ENCODE measurements around the gene TTI1. TPM values are rescaled to one million over a fixed set of nuclear protein-coding genes. Genes with fewer than 3 reads are reported as not detected.

TTI1 gene
- total and polyA plus RNA-seq, 9 of the 15 experiments (the other 6 are each of a cell fraction or from before 2014, with no cell fraction given): 9.8 to 55.1 (median 39.4) TPM

GRCh38 chr20:38033330-38034107 is at the start of gene TTI1, which contains the start of gene RPRD1B (continued):
- TF ChIP-seq, protein P1, sequence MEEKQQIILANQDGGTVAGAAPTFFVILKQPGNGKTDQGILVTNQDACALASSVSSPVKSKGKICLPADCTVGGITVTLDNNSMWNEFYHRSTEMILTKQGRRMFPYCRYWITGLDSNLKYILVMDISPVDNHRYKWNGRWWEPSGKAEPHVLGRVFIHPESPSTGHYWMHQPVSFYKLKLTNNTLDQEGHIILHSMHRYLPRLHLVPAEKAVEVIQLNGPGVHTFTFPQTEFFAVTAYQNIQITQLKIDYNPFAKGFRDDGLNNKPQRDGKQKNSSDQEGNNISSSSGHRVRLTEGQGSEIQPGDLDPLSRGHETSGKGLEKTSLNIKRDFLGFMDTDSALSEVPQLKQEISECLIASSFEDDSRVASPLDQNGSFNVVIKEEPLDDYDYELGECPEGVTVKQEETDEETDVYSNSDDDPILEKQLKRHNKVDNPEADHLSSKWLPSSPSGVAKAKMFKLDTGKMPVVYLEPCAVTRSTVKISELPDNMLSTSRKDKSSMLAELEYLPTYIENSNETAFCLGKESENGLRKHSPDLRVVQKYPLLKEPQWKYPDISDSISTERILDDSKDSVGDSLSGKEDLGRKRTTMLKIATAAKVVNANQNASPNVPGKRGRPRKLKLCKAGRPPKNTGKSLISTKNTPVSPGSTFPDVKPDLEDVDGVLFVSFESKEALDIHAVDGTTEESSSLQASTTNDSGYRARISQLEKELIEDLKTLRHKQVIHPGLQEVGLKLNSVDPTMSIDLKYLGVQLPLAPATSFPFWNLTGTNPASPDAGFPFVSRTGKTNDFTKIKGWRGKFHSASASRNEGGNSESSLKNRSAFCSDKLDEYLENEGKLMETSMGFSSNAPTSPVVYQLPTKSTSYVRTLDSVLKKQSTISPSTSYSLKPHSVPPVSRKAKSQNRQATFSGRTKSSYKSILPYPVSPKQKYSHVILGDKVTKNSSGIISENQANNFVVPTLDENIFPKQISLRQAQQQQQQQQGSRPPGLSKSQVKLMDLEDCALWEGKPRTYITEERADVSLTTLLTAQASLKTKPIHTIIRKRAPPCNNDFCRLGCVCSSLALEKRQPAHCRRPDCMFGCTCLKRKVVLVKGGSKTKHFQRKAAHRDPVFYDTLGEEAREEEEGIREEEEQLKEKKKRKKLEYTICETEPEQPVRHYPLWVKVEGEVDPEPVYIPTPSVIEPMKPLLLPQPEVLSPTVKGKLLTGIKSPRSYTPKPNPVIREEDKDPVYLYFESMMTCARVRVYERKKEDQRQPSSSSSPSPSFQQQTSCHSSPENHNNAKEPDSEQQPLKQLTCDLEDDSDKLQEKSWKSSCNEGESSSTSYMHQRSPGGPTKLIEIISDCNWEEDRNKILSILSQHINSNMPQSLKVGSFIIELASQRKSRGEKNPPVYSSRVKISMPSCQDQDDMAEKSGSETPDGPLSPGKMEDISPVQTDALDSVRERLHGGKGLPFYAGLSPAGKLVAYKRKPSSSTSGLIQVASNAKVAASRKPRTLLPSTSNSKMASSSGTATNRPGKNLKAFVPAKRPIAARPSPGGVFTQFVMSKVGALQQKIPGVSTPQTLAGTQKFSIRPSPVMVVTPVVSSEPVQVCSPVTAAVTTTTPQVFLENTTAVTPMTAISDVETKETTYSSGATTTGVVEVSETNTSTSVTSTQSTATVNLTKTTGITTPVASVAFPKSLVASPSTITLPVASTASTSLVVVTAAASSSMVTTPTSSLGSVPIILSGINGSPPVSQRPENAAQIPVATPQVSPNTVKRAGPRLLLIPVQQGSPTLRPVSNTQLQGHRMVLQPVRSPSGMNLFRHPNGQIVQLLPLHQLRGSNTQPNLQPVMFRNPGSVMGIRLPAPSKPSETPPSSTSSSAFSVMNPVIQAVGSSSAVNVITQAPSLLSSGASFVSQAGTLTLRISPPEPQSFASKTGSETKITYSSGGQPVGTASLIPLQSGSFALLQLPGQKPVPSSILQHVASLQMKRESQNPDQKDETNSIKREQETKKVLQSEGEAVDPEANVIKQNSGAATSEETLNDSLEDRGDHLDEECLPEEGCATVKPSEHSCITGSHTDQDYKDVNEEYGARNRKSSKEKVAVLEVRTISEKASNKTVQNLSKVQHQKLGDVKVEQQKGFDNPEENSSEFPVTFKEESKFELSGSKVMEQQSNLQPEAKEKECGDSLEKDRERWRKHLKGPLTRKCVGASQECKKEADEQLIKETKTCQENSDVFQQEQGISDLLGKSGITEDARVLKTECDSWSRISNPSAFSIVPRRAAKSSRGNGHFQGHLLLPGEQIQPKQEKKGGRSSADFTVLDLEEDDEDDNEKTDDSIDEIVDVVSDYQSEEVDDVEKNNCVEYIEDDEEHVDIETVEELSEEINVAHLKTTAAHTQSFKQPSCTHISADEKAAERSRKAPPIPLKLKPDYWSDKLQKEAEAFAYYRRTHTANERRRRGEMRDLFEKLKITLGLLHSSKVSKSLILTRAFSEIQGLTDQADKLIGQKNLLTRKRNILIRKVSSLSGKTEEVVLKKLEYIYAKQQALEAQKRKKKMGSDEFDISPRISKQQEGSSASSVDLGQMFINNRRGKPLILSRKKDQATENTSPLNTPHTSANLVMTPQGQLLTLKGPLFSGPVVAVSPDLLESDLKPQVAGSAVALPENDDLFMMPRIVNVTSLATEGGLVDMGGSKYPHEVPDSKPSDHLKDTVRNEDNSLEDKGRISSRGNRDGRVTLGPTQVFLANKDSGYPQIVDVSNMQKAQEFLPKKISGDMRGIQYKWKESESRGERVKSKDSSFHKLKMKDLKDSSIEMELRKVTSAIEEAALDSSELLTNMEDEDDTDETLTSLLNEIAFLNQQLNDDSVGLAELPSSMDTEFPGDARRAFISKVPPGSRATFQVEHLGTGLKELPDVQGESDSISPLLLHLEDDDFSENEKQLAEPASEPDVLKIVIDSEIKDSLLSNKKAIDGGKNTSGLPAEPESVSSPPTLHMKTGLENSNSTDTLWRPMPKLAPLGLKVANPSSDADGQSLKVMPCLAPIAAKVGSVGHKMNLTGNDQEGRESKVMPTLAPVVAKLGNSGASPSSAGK (IDR thresholded peaks at IDR 0.05): peak; percentile 92
- TF ChIP-seq SUPT5H (IDR thresholded peaks at IDR 0.05): peak; percentile 78
- TF ChIP-seq TCF7 (IDR thresholded peaks at IDR 0.05; ENCODE audit: borderline replicate concordance): 0 out of 2 replicates have a peak, but pooled peaks have one; percentile 64
- peak; percentile 100 for TF ChIP-seq GABPB1 (CRISPR knock-in tag; IDR thresholded peaks at IDR 0.05)
- 0 out of 2 replicates have a peak, but pooled peaks have one; percentile 22 for TF ChIP-seq MECOM (CRISPR knock-in tag; IDR thresholded peaks at IDR 0.05)
- TF ChIP-seq PYGO2 (tag; IDR thresholded peaks at IDR 0.05): no peak
- TF ChIP-seq RBM39 (optimal IDR thresholded peaks at IDR 0.05; ENCODE audit: low read depth, low read length): no peak
- TF ChIP-seq, protein P2, sequence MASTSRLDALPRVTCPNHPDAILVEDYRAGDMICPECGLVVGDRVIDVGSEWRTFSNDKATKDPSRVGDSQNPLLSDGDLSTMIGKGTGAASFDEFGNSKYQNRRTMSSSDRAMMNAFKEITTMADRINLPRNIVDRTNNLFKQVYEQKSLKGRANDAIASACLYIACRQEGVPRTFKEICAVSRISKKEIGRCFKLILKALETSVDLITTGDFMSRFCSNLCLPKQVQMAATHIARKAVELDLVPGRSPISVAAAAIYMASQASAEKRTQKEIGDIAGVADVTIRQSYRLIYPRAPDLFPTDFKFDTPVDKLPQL (IDR thresholded peaks at IDR 0.05; ENCODE audit: extremely low read depth, insufficient read length): peak; percentile 24
- TF ChIP-seq TARDBP (IDR thresholded peaks at IDR 0.05): 0 out of 2 replicates have a peak, but pooled peaks have one; percentile 39
- no peak for TF ChIP-seq ESRRB (CRISPR knock-in tag; IDR thresholded peaks at IDR 0.05; ENCODE audit: borderline replicate concordance)
- TF ChIP-seq NCOA2 (IDR thresholded peaks at IDR 0.05; ENCODE audit: partially characterized antibody in 2 of 2): peak in 1 of 2 experiments; percentile 95
- no peak for TF ChIP-seq SREBF2 (CRISPR knock-in tag; IDR thresholded peaks at IDR 0.05)
- peak; percentile 96 for TF ChIP-seq C11orf30 (IDR thresholded peaks at IDR 0.05; ENCODE audit: low read depth)
- TF ChIP-seq SIN3B (IDR thresholded peaks at IDR 0.05; ENCODE audit: low read depth): peak; percentile 78
